ENCODE data around the gene SC5D.

DNA sequence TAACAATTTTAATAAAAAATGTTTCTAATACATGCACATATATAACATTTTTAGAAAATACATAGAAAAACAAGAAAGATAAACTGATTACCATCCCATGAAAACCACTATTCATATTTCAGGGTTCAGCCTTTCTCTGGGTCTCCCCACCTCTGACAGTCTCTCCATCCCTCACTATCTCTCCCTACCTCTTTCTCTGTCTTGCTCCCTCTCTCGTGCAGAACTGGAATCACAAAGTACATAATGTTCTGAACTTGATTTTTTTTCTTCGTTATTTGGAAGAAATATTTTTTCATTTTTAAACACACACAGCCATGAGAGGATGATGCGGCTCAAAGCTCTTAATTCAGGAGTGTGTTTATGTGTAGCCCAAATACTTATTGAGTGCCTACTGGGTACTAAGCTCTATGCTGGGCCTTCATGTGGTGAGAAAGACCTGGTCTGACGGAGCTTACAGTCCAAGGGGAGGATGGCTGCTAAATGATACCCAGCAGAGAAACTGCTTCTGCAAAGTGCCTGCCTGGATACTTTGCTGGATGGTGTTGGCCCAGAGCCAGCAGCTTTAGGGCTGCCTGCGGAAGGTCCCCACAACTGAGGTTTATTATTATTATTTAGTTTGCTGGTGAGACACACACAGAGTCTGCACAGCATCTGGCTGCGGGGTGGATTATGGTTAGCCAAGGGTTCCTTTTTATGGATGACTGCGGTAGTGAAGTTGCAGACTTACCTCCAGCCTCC, 42.6 kb downstream of the SC5D start:
- no peak for TF ChIP-seq EZH2 (IDR thresholded peaks at IDR 0.05)
- TF ChIP-seq POLR2AphosphoS5 (IDR thresholded peaks at IDR 0.05; ENCODE audit: borderline replicate concordance, low read depth, low read length) = no peak
- no peak for TF ChIP-seq FOXP2 (optimal IDR thresholded peaks at IDR 0.05; ENCODE audit: control extremely low read depth, extremely low read length, insufficient read depth)
